ENCODE measurements around the gene C4orf50.

GRCh38 chr4:6024313-6024960, 6.2 kb upstream of the C4orf50 start:
- no peak for TF ChIP-seq CTCF (IDR thresholded peaks at IDR 0.05)
- no peak for TF ChIP-seq EZH2 (IDR thresholded peaks at IDR 0.05; ENCODE audit: borderline replicate concordance, insufficient read depth, low read depth, low read length, poor library complexity, severe bottlenecking)
